GM21423 (cell line): ENCODE results near the gene MASTL.
A peak's percentile ranks its signal among the peaks of the same experiment; 100 is the strongest.
"Not testable (repeated sequence)": the region's sequence is repeated elsewhere in the genome, so short reads cannot be mapped to it uniquely, and the experiment has no call there.

Experiments used
- ATAC-seq: cut with Tn5 transposase; IDR thresholded peaks from one replicate; pipeline ENCODE4 v1.9.1; 2021; ENCODE audit warnings: mild to moderate bottlenecking, moderate library complexity; ENCODE audit not compliant: unreplicated experiment

The MASTL gene

DNA sequence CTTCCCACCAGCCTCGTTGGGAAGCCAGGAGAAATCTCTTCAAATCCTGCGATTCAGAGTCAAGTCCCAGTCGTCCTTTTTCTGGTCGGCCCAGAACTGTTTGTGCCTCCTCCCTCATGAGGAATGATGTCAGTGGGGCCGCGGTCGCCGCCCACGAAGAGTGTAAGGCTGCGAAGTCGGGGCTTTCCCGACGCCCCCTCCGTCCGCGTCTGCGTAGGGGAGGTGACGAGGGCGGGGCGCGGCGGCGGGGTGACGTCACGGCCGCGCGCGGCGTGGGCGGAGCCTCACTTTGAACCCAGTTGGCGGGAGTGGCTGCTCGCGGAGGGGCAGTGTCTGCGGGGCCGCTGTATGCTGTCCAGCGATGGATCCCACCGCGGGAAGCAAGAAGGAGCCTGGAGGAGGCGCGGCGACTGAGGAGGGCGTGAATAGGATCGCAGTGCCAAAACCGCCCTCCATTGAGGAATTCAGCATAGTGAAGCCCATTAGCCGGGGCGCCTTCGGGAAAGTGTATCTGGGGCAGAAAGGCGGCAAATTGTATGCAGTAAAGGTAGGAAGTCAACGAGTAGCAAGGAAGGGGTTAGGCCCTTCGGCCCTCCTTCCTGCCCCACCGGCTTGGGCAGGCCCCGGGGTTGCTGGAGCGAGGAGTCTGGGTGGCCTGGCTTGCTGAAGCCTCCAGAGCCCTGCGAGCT, at the start of gene MASTL:
Gene MASTL, plus strand, starts transcription at position 287 of the 689 bp plus-strand sequence. Its CDS starts 75 bp downstream, at position 362.
- peak; percentile 81 for ATAC-seq

DNA sequence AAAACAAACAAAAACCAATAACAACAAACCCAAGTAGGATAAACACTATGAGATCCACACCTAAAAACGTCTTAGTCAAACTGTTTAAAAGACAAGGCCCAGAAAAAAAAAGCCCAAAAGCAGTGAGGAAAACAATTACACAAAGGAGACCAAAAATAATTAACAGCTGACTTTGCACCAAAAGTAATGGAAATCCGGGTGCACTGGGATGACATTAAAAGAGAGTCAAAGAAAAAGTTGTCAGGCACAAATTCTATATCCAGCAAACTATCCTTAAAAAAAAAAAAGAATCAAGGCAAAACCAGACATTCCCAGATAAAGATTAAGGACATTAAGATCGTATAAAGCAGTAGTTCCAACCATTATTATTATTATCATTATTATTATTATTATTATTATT, 47.0 kb upstream of the MASTL start:
- ATAC-seq, result no peak

DNA sequence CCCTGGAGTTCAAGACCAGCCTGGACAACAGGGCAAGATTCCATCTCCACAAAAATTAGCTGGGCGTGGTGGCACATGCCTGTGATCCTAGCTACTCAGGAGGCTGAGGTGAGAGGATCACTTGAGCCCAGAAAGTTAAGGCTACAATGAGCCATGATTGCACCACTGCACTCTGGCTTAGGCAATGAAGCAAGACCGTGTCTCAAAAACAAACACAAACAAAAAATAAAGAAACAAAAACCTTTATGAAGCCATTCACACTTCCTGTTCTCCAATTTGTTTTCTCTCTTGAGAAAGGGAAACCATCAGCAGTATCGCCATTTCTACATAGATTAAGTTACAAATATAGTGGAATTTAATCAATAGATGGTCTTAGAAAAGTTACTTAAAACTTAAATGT, 20.8 kb upstream of the MASTL start:
- no peak for ATAC-seq

DNA sequence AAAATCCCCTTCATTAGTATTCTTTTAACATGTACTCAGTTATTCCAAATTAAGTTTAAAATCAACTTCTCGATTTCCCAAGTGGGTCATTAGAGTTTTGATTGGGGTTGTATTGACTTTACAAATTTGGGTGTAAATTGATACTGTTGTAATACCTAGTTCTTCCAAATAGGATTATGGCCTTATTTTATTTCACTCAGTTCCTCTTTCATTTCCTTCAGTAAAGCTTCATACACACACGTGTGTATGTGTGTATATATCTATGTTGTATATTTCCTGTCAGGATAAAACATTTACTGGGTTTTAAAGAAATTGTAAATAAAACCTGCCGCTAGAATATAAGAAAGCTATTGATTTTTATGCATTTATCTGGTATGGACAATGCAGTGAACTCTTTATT, 16.9 kb upstream of the MASTL start:
- no peak for ATAC-seq

DNA sequence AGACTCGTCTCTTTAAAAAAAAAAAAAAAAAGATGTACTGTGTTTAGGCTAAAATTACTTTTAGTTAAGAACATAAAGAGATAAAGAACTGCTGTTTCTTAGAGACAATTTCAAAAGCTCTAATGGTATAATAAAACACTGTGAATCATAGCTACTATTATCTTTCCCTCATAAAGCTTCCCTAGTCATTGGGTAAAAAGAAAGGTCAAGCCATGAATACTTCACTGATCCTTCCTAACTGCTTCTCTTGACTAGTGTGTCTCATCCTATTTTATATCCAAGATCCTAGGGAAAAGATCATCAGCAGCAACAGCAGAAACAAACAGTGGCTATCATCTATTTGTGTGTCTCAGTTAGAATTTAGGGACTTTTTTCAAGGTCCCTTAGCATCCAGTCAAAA, 11.5 kb upstream of the MASTL start:
- ATAC-seq, result no peak

DNA sequence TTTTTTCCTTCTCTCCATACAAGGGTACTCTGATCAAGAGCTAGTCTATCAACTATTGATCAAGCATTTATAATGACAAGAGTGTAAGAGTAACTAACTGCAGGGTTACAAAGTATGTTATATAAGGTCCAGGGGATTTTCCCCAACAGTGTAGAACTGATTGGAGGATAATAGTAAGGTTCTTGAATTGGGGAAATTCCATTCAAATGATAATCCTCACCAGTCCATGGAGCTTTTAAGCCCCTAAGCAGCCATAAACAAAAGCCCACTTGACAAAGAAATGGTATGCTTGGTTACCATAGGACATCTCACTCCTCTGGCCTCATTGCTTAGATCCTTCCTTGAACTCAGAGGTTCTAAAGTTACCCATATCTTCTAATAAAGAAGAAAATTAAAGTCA, 9.2 kb upstream of the MASTL start:
- ATAC-seq, result no peak

DNA sequence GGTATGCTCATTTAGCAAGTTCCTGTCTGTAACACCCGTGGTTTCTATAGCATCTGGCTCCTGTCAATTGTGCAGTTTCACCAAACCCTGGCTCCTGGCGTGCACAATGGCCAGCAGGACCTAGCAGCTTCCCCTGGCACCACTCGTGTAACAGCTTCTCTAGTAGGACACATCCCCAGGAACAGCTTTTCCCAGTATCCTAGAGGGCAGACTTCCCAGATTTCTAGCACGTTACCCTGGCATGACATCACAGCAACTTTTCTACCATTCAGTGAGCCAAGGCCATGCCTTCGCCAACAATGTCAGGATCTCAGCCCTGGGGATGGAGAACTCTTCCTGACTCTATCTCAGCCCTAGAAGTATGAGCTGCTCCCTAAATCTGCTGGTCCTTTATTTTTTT, 7.5 kb upstream of the MASTL start:
- no peak for ATAC-seq

DNA sequence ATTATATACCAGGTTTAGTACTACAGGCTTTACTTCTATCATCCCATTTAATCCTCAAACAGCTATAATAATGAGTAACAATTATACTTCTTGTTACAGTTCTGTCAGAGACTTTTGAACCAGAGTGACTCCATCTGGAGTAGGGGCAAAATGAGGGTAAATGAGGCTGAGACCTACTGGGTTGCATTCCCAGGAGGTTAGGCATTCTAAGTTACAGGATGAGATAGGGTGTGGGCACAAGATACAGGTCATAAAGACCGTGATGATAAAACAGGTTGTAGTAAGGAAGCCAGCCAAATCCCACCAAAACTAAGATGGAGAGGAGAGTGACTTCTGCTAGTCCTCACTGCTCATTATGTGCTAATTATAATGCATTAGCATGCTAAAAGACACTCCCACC, 4.9 kb upstream of the MASTL start:
- no peak for ATAC-seq

DNA sequence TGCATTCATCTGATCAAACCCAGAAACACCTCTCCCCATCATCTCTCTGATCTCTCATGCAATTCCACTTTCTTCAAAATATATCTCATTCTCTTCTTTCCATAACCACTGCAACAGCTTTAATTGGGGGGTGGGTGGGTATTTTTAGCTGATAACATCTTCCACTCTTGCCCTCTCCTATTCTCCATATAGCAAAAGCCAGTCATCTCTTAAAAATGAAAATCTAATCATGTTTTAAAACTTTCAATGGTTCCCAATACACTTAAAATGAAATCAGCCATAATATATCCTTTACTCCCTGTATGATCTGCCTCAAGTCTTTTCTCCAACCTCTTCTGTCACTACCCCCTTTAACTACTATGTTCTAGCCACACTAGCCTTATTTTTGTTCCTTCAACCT, 2.5 kb upstream of the MASTL start:
- no peak for ATAC-seq

DNA sequence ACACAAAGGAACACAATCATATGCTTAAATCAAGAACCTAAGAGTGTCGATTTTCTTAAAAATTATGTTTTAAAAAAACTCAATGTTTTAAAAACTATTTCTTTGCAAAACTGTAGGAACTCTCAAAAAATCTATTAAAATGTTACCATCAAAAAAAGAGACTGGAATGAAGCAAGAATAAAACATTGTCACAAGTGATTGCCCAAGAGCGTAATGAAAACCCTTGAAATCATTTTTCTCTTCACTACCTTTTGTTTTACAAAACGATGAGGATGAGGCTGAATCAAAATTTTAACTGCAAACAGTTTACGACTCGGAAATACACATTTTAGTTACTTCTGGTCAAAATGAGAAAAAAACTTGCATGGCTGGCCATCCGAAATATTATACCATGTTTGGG, 1.8 kb upstream of the MASTL start:
- ATAC-seq, result no peak

DNA sequence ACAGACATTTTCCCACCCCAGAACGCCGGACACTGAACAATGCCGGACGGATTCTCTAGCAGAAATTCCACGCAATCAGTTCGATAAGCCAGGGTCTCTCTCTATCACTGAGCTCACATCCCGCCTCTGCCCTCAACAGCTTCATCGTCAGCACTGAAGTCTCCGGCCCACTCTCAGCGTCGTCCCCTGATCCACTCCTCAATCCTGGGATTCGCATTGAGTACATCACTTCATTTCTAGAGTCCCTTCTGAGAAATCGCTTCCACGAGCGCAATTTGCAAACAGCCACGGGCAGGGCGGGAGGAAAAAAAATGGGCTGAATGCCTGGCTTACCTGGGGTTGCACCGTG, 1.3 kb upstream of the MASTL start:
- peak; percentile 1 for ATAC-seq

DNA sequence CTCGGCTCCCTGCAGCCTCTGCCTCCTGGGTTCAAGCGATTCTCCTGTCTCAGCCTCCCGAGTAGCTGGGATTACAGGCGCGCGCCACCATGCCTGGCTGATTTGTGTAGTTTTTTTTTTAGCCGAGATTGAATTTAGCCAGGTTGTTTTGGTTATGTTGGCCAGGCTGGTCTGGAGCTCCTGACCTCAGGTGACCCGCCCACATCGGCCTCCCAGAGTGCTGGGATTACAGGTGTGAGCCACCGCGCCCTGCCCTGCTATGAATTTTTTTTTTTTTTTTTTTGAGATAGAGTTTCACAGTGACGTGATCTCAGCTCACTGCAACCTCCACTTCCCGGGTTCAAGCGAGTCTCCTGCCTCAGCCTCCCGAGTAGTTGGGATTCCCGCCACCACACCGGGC, 1.4 kb downstream of the MASTL start:
- ATAC-seq, result not testable (repeated sequence)

DNA sequence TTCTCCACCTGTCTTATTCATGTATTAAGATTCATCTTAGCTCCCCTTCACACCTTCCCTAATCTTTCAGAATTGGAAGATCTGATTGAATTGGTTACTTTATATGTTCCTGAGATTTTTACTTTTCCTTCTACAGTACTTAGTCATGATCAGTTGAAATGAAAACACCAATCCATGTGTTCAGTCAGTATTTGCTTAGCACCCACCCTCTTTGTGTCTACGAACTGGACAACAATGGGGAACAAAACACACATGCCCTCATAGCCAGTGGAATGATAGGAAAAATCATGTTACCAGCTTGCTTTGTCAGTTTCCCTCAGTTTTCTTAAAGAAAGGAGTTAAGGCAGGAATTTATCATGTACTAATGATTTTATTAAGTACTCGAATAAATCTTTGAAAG, 2.0 kb downstream of the MASTL start:
- no peak for ATAC-seq

DNA sequence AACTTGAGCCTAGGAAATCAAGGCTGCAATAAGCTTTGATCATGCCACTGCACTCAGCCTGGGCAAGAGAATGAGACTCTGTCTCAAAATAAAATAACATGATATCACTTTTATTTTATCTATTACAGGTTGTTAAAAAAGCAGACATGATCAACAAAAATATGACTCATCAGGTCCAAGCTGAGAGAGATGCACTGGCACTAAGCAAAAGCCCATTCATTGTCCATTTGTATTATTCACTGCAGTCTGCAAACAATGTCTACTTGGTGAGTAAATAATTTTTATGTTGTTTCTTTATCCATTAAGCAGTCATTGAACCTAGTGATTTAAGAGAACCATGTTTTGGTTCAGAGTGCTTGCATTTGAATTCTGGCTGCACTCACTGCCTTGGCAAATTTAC, 3.3 kb downstream of the MASTL start:
- no peak for ATAC-seq

DNA sequence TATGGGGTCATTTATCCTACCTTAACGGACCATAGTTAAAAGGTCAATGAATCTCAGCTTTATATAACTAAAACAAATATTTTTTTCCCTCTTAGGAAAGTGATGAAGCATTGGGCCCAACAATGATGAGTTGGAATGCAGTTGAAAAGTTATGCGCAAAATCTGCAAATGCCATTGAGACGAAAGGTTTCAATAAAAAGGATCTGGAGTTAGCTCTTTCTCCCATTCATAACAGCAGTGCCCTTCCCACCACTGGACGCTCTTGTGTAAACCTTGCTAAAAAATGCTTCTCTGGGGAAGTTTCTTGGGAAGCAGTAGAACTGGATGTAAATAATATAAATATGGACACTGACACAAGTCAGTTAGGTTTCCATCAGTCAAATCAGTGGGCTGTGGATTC, 14.7 kb downstream of the MASTL start:
- no peak for ATAC-seq

DNA sequence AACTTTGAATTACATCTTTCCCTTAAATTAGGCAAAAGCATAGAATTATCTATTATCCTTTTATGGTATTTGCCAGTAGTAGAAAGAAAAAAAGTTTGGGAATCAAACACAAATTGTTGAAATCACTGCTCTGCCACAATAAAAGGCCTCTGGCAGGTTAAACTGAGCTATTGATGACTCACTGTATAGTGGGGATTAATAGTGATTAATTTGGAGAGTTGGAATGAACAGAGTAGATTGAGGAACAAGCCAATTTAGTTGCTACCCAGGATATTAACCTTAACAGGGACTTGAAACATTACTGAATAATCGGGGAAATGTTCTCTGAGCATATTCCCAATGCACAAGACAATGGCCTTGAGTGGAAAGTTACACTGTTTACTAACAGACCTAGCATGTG, 33.1 kb downstream of the MASTL start:
- ATAC-seq, result no peak

DNA sequence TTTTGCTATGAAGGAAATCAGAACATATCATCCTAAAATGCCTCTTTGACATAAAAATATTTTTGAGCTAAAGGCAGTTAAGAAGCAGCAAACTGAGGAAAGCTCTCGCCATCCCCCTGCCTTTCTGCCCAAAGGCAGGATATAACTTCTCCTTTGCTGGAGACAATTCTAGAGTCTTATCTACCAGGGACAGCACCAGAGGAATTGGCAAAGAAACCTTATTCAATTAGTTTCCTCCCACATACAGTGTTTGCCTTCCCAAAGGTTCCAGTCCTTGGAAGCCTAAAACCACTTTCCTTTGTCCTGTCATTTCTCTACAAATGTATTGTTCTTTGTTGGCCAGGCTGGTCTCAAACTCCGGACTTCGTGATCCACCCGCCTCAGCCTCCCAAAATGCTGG, 33.7 kb downstream of the MASTL start:
- ATAC-seq, result no peak

DNA sequence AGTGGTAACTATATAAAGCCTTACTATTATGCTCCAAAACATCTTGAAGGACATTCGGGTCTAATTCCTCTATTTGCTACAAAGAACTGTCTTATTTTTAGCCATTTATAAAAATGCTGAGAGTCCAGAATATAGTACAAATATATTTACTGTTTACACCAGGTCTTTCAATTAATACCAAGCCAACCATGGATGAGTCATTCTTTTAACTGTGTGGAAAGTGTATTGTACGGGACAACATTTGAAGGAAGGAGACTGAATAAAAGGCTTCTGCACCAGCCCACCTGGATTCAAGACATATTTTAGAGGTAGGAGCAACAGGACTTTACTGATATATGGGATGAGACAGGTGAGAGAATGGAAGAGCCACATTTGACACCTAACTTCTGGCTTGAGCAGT, 35.4 kb downstream of the MASTL start:
- no peak for ATAC-seq

DNA sequence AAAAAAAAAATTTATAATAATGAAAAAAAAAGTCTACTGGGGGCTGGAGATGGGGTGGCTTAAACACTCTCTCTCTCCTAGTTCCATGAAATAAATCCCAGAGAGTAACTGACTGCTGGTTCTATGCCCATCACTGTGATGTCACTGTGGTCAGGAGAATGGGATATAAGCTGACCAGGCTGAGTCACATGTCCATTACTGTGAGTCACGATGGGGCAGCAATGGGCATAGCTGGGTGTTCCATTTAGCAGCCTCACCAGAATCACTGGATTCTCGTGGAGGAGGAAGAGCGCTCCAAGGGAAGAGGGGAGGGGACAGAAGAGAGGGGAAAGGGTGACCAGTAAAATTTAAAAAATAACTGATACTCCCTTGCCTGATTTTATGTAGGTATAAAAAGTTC, 37.1 kb downstream of the MASTL start:
- ATAC-seq, result no peak

DNA sequence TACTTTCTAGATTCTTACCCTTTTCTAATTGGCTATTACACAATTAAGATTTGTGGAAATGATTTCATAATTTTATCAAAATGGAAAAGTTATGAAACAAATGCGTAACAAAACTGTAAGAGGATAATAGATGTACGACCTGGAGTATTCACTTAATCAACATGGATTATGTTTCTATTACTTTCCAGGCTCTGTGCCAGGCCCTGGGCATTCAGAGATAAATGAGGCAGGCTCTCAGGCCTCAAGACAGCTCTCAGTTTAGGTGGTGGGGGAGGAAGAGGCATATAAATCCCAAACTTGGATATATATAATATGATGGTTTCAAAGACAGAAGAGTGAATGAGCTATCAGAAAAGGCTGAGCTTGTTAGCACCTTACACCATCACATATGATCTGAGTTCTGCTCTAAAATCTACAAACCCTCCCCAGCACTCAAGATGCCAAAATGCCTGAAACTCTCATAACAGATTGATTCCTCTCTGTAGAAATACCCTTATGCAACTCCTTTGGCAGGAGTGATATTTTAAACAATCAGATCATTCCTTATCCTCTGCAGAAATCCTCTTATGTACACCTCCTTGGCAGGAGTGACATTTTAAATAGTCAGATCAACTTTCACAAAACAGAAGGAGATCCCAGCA, 42.9 kb downstream of the MASTL start:
- no peak for ATAC-seq

DNA sequence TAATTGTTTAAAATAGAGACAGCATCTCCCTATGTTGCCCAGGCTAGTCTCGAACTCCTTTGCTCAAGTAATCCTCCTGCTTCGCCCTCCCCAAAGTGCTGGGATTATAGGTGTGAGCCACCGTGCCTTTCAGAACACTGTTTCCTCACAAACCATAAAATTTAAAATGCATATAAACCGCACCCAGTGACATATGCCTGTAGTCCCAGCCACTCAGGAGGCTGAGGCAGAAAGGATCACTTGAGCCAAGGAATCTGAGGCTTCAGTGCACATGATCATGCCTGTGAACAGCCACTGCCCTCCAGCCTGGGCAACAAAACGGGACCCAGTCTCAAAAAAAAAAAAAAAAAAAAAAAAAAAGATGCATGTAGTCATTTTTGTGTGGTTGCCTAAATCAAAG, 48.7 kb downstream of the MASTL start:
- no peak for ATAC-seq

DNA sequence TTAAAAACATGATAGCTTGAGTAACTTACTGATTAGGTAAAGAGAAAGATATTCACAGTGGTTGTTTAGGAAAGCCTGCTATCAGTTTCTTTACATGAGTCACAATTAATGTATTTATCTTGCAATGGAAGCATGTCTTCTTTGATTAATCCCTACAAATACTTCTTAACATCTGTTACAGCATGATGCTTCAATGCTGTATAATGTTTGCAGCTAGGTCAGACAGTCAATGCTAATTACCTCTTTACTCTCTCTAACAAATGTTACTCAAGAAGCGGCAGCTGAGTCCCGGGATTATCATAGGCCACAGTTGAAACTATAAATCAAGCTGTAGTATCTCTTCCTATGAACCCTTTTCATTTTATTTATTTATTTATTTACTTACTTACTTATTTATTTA, 52.2 kb downstream of the MASTL start:
- ATAC-seq, result no peak

DNA sequence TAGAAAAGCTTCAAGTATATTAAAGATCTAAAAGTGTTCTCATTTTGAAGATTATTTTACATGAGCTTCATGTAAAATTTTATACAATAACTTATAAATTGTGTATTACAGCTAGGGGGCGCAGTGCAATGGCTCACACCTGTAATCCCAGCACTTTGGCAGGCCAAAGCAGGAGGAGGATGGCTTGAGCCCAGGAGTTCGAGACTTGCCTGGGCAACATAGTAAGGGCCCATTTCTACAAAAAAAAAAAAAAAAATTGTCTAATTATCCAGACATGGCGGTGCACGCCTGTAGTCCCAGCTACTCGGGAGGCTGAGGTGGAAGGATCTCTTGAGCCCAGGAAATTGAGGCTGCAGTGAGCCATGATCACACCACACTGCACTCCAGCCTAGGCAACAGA, 68.8 kb downstream of the MASTL start:
- ATAC-seq, result no peak
